Right atrium auricular region (tissue), 2 donors: ENCODE results near the gene OAF. TPM values are rescaled to one million over a fixed set of nuclear protein-coding genes. Genes with fewer than 3 reads are reported as not detected.

ENCODE experiments used
- DNase-seq: peaks from one replicate; pipeline ENCODE4 v3.0.0-alpha.2; 2019; ENCODE audit warnings: low spot score
- H3K27ac ChIP-seq, 2 donors: fragments of 200-600 bp; sonication (generic); 1 replicate in 1 of 2; 2 replicates in 1 of 2; pipeline ENCODE4 v1.5.1; 2016 to 2019
- H3K27me3 ChIP-seq, 2 donors: fragments of 200-600 bp; sonication (generic); one replicate each; pipeline versions ENCODE4 v1.5.1 to v1.6.0; 2017 to 2019
- H3K36me3 ChIP-seq: fragments of 200-600 bp; sonication (generic); one replicate; pipeline ENCODE4 v1.5.1; 2016
- H3K4me1 ChIP-seq, 2 donors: fragments of 200-600 bp; sonication (generic); one replicate each; pipeline versions ENCODE4 v1.5.1 to v1.6.0; 2017 to 2019
- H3K4me3 ChIP-seq, 2 donors: fragments of 200-600 bp; sonication (generic); 1 replicate in 1 of 2; 2 replicates in 1 of 2; pipeline ENCODE4 v1.5.1; 2017 to 2019; ENCODE audit warnings: mild to moderate bottlenecking in 1 of 2, moderate library complexity in 1 of 2
- H3K9me3 ChIP-seq, 2 donors: fragments of 200-600 bp; sonication (generic); one replicate each; pipeline ENCODE4 v1.5.1; 2019
- CTCF ChIP-seq, 2 donors: fragments of 200-600 bp; sonication (generic); IDR thresholded peaks; one replicate each; pipeline ENCODE4 v1.5.1; 2019; ENCODE audit warnings: antibody characterized with exemption in 2 of 2
- total RNA-seq, 2 donors: library from RNA; depleted of rRNA; stranded (reverse); fragments of >200 nt; gene quantifications; one replicate each; pipeline ENCODE4 v1.1.0, GENCODE V29; 2016

OAF gene
- total RNA-seq, 2 donors from 2014 or later: 27.9 to 43.6 TPM

DNA sequence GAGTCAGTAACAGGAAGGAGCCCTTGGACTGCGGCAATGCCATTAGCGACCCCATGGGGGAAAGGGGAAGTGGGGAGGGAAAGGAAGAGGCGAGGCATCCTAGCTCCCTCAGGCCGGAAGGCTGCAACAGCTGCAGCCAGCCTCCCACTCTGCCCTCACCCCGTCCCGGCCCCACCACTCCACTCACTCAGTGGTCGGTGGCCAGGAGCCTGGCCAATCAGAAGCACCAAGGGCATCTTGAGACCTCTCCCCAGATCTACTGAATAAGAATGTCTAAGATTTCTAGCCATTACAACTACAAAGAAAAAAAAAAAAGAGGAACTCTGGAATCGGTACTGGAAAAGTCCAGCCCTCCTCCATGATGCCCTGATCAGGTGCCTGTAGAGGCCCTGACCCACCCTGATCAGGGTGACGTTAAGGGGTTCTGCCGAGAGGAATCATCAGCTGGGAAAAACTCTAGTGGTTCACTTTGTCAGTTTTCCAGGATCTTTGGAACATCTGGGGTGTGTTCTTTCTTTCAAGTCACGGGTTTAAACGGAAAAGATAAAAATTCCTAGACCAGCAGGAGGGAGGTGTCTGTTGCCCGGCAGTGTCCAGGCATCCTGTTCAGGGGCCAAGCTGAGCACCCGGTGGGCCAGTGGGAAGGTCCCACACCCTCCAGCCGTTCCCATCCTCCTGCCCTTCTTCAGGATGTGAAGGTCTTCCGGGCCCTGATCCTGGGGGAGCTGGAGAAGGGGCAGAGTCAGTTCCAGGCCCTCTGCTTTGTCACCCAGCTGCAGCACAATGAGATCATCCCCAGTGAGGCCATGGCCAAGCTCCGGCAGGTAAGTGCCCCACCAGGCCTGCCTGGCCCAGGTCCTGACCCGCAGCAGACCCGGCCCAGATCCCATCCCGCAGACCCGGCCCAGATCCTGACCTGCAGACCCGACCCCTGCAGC lies 14.4 kb downstream of the OAF start:
- no peaks in the 10 kb centered on the region for H3K27me3 ChIP-seq
- no peaks in the 10 kb centered on the region for H3K9me3 ChIP-seq
- no peak for TF ChIP-seq CTCF (IDR thresholded peaks at IDR 0.05)
- DNase-seq: no peak
- H3K27ac ChIP-seq: peak overlapping the region; percentile 48 to 50
- no peaks in the 10 kb centered on the region for H3K36me3 ChIP-seq
- H3K4me3 ChIP-seq: no peak overlapping the region
- H3K4me1 ChIP-seq: peaks cover 0 to 41% of the 10 kb centered on the region in 2 donors

DNA sequence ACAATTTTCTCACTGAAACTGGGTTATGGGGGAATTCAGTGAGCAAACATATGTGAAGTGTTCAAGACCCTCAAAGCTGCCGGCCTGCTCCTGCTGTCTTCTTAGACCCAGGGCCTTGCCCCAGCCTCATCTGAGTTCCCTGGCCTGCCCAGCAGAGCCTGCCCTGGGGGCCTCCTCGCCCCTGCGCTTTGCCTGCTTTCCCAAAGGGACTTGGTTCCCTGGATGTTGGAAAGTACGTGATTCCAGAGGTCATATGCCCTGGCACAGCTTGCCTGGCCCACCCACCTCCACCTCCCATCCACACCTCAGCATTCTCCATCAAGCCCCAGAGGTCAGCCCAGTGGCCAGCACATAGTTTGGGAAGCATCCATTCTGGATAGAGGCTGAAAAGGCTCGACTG lies 15.4 kb downstream of the OAF start:
- Histone ChIP-seq H3K27ac (peak overlapping the region in 1 of 2 donors; percentile 48), H3K4me3 (no peak overlapping the region), H3K9me3 (no peaks in the 10 kb centered on the region), H3K4me1 (peaks cover 0 to 31% of the 10 kb centered on the region in 2 donors), H3K36me3 (no peaks in the 10 kb centered on the region), H3K27me3 (no peaks in the 10 kb centered on the region)
- DNase-seq: no peak
- TF ChIP-seq CTCF (IDR thresholded peaks at IDR 0.05): no peak

- H3K27ac ChIP-seq: no peak overlapping the region
- DNase-seq: no peak
- H3K36me3 ChIP-seq: no peaks in the 10 kb centered on the region
- no peak for TF ChIP-seq CTCF (IDR thresholded peaks at IDR 0.05)
- peaks cover 0 to 27% of the 10 kb centered on the region in 2 donors for H3K4me1 ChIP-seq
- H3K27me3 ChIP-seq: no peaks in the 10 kb centered on the region
- no peak overlapping the region for H3K4me3 ChIP-seq
- no peaks in the 10 kb centered on the region for H3K9me3 ChIP-seq
Observed at GRCh38 chr11:120226714-120227113, 15.9 kb downstream of the OAF start.

DNA sequence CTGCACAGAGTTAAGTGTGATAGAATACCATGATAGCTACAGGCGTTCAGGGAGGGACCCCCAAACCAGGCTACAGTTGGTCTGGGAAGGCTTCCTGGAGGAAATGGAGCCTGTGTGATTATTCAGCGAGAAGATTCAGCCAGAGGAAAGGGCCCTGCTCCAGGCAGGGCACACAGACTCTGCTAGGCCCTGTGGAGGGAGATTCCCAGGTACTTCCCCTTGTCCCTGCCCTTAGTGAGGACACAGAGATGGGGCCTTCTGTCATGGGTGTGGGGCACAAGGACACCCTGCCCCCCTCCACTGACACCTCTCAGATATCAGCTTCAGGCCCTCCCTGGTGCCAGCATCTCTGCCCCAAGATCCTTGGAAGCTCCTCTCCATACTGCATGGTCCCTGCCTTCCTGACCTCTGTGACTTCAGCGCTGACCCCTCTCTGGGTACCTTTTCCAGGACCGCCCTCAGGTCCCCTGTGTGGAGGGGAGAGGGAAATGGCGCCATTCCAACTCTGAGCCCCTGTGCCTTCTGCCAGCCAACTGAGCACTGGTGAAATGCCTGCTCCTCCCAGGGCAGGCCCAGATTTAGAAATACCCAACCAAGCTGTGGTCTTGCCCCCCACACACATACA lies 16.5 kb downstream of the OAF start:
- Histone ChIP-seq H3K36me3 (no peaks in the 10 kb centered on the region), H3K4me3 (no peak overlapping the region), H3K4me1 (peaks cover 0 to 27% of the 10 kb centered on the region in 2 donors), H3K27me3 (no peaks in the 10 kb centered on the region), H3K9me3 (no peaks in the 10 kb centered on the region), H3K27ac (no peak overlapping the region)
- no peak for TF ChIP-seq CTCF (IDR thresholded peaks at IDR 0.05)
- DNase-seq: no peak

GRCh38 chr11:120228794-120229384 lies 18.1 kb downstream of the OAF start:
- Histone ChIP-seq H3K27me3 (no peaks in the 10 kb centered on the region), H3K4me1 (peaks cover 0 to 24% of the 10 kb centered on the region in 2 donors), H3K36me3 (no peaks in the 10 kb centered on the region), H3K27ac (no peak overlapping the region), H3K9me3 (no peaks in the 10 kb centered on the region), H3K4me3 (no peak overlapping the region)
- DNase-seq: no peak
- TF ChIP-seq CTCF (IDR thresholded peaks at IDR 0.05): peak in 1 of 2 donors; percentile 11
